HepG2 (cell line): ENCODE measurements around the gene SETD1A. TPM values are rescaled to one million over a fixed set of nuclear protein-coding genes. Genes with fewer than 3 reads are reported as not detected.

ENCODE experiments used
- BRCA1 ChIP-seq: sonication (generic); formaldehyde crosslinking; IDR thresholded peaks from 2 replicates; pipeline ENCODE4 v1.4.0; 2020; ENCODE audit warnings: missing genetic modification reagents
- ETV6 ChIP-seq: sonication (generic); formaldehyde crosslinking; conservative IDR thresholded peaks from 2 replicates; pipeline ENCODE4 v1.4.0; 2020; ENCODE audit warnings: missing genetic modification reagents
- FLYWCH1 ChIP-seq: sonication (generic); formaldehyde crosslinking; IDR thresholded peaks from 2 replicates; pipeline ENCODE4 v1.8.1; 2023; ENCODE audit warnings: mild to moderate bottlenecking, missing genetic modification reagents
- GATAD2A ChIP-seq: IDR thresholded peaks from 2 replicates; pipeline ENCODE4 v1.6.1; 2016
- MLXIP ChIP-seq: sonication (generic); formaldehyde crosslinking; IDR thresholded peaks from 2 replicates; pipeline ENCODE4 v1.9.0; 2021; ENCODE audit warnings: missing genetic modification reagents, borderline replicate concordance
- NR2F6 ChIP-seq, 2 experiments: IDR thresholded peaks; 2 replicates each; pipeline ENCODE4 v1.6.1; 2016; ENCODE audit warnings: antibody characterized with exemption in 1 of 2, mild to moderate bottlenecking in 1 of 2
- PAX8 ChIP-seq: sonication (generic); formaldehyde crosslinking; IDR thresholded peaks from 2 replicates; pipeline ENCODE4 v1.8.0; 2022; ENCODE audit warnings: mild to moderate bottlenecking, missing genetic modification reagents, borderline replicate concordance
- STAT6 ChIP-seq: sonication (generic); formaldehyde crosslinking; IDR thresholded peaks from 2 replicates; pipeline ENCODE4 v1.4.0; 2020; ENCODE audit warnings: missing genetic modification reagents, mild to moderate bottlenecking, borderline replicate concordance
- ZBTB46 ChIP-seq: sonication (generic); formaldehyde crosslinking; IDR thresholded peaks from 2 replicates; pipeline ENCODE4 v1.4.0; 2020; ENCODE audit warnings: mild to moderate bottlenecking, missing genetic modification reagents, borderline replicate concordance
- ZBTB7A ChIP-seq: sonication (generic); formaldehyde crosslinking; IDR thresholded peaks from 2 replicates; pipeline ENCODE4 v1.8.0; 2022; ENCODE audit warnings: mild to moderate bottlenecking, missing genetic modification reagents
- ZBTB8A ChIP-seq: sonication (generic); formaldehyde crosslinking; IDR thresholded peaks from 2 replicates; pipeline ENCODE4 v1.4.0; 2020; ENCODE audit warnings: mild to moderate bottlenecking, low read depth, missing genetic modification reagents, borderline replicate concordance
- ZNF18 ChIP-seq: sonication (generic); formaldehyde crosslinking; IDR thresholded peaks from 2 replicates; pipeline ENCODE4 v1.8.0; 2022; ENCODE audit warnings: mild to moderate bottlenecking, missing genetic modification reagents; ENCODE audit not compliant: insufficient replicate concordance
- ZNF276 ChIP-seq: sonication (generic); formaldehyde crosslinking; IDR thresholded peaks from 2 replicates; pipeline ENCODE4 v1.4.0; 2020; ENCODE audit warnings: mild to moderate bottlenecking, low read depth, missing genetic modification reagents
- ZNF350 ChIP-seq: sonication (generic); formaldehyde crosslinking; IDR thresholded peaks from 2 replicates; pipeline ENCODE4 v1.4.0; 2020; ENCODE audit warnings: mild to moderate bottlenecking, low read depth, missing genetic modification reagents, borderline replicate concordance
- ZSCAN21 ChIP-seq: sonication (generic); formaldehyde crosslinking; IDR thresholded peaks from 2 replicates; pipeline ENCODE4 v1.8.0; 2022; ENCODE audit warnings: mild to moderate bottlenecking, missing genetic modification reagents, moderate library complexity, borderline replicate concordance
- polyA plus RNA-seq, 8 experiments: library from polyadenylated mRNA; depleted of rRNA in 3 of 8; stranded (reverse) in 7 of 8; unstranded in 1 of 8; fragments of >200 nt; fragmentation: Illumina TruSeq in 4 of 8; extraction: Trizol in 4 of 8; gene quantifications; 2 replicates each; pipeline versions ENCODE4 v1.2.1 to v1.2.3, GENCODE V29; 2011 to 2016; ENCODE audit warnings: low read depth in 4 of 8, missing spikeins in 1 of 8, mixed read lengths in 1 of 8; ENCODE audit not compliant: insufficient read depth in 1 of 8
- total RNA-seq, 5 experiments: library from RNA; depleted of rRNA; stranded (reverse); fragments of >200 nt; fragmentation: Illumina TruSeq; extraction: Trizol; gene quantifications; 2 replicates each; pipeline ENCODE4 v1.2.3, GENCODE V29; 2016; ENCODE audit warnings: low read depth in 1 of 5
- TF ChIP-seq, protein P1 (sequence below): fragments of 450-650 bp; IDR thresholded peaks from 2 replicates; pipeline ENCODE4 v1.6.1; 2017

Gene SETD1A
- total and polyA plus RNA-seq, 2 of the 13 experiments (the other 11 are each of a cell fraction or from before 2014, with no cell fraction given) = 3.8 to 5.6 TPM

DNA sequence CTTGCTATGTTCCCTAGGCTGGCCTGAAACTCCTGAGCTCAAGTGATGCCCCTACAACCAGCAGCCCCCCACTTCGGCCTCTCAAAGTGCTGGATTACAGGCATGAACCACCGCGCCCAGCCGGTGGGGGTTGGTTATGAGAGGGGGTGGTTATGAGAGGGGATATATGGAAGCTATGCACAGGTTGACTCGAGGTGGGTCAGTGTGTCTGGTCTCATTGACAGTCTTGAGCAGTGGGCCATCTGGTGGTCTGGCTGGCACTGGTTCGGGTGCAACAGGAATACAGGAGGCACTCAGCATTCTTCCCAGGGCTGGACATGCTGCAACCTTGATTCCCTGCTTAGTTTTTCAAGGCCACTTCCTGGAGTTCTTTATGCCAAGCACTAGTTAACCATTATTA is 58.5 kb downstream of the SETD1A start (continued):
- TF ChIP-seq, protein P1, sequence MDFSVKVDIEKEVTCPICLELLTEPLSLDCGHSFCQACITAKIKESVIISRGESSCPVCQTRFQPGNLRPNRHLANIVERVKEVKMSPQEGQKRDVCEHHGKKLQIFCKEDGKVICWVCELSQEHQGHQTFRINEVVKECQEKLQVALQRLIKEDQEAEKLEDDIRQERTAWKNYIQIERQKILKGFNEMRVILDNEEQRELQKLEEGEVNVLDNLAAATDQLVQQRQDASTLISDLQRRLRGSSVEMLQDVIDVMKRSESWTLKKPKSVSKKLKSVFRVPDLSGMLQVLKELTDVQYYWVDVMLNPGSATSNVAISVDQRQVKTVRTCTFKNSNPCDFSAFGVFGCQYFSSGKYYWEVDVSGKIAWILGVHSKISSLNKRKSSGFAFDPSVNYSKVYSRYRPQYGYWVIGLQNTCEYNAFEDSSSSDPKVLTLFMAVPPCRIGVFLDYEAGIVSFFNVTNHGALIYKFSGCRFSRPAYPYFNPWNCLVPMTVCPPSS = no peak
- no peak for TF ChIP-seq ZBTB7A (CRISPR knock-in tag)
- no peak; the same call in 1 of the 2 replicates for TF ChIP-seq ETV6 (CRISPR knock-in tag)
- TF ChIP-seq PAX8 (CRISPR knock-in tag) = no peak
- TF ChIP-seq ZBTB8A (CRISPR knock-in tag) = no peak
- TF ChIP-seq ZNF350 = no peak; the same call in 1 of the 2 replicates
- TF ChIP-seq NR2F6 (IDR thresholded peaks at IDR 0.05) = no peak
- peak; percentile 56; the same call in 1 of the 2 replicates for TF ChIP-seq NR2F6 (CRISPR knock-in tag; IDR thresholded peaks at IDR 0.05)
- no peak for TF ChIP-seq FLYWCH1 (CRISPR knock-in tag)
- no peak for TF ChIP-seq ZBTB46
- no peak for TF ChIP-seq ZNF276 (CRISPR knock-in tag)
- peak; percentile 33; the same call in 1 of the 2 replicates for TF ChIP-seq ZSCAN21 (CRISPR knock-in tag)
- TF ChIP-seq ZNF18 = no peak
- no peak for TF ChIP-seq MLXIP (CRISPR knock-in tag)
- no peak for TF ChIP-seq BRCA1 (CRISPR knock-in tag)
- TF ChIP-seq GATAD2A (CRISPR knock-in tag) = peak; percentile 43; the same call in 1 of the 2 replicates
- TF ChIP-seq STAT6 (CRISPR knock-in tag) = no peak
